Skeletal muscle tissue (tissue), 4 donors: ENCODE measurements around the gene AEBP2. TPM values are rescaled to one million over a fixed set of nuclear protein-coding genes. Genes with fewer than 3 reads are reported as not detected.
"Not testable (repeated sequence)": the region's sequence is repeated elsewhere in the genome, so short reads cannot be mapped to it uniquely, and the experiment has no call there.

Experiments
- H3K27ac ChIP-seq: one replicate; pipeline ENCODE4 v1.7.0; 2013; ENCODE audit warnings: mild to moderate bottlenecking, low read depth, low read length, inconsistent platforms
- H3K27me3 ChIP-seq, 3 donors: one replicate each; pipeline ENCODE4 v1.7.0; 2013; ENCODE audit warnings: low read length in 3 of 3; ENCODE audit not compliant: control insufficient read depth in 3 of 3, insufficient read depth in 3 of 3
- H3K36me3 ChIP-seq, 3 donors: one replicate each; pipeline ENCODE4 v1.7.0; 2013; ENCODE audit warnings: low read length in 3 of 3; ENCODE audit not compliant: control insufficient read depth in 3 of 3, insufficient read depth in 3 of 3
- H3K4me1 ChIP-seq, 3 donors: one replicate each; pipeline ENCODE4 v1.7.0; 2013; ENCODE audit warnings: low read length in 3 of 3, mild to moderate bottlenecking in 3 of 3; ENCODE audit not compliant: control insufficient read depth in 3 of 3, insufficient read depth in 3 of 3
- H3K4me3 ChIP-seq, 3 donors: one replicate each; pipeline ENCODE4 v1.7.0; 2013; ENCODE audit warnings: low read length in 3 of 3
- H3K9ac ChIP-seq, 3 donors: one replicate each; pipeline ENCODE4 v1.7.0; 2013; ENCODE audit warnings: low read length in 3 of 3, mild to moderate bottlenecking in 3 of 3, moderate library complexity in 2 of 3, low read depth in 1 of 3
- H3K9me3 ChIP-seq, 3 donors: one replicate each; pipeline ENCODE4 v1.7.0; 2013; ENCODE audit warnings: low read length in 3 of 3; ENCODE audit not compliant: control insufficient read depth in 3 of 3
- total RNA-seq: library from RNA; depleted of rRNA; stranded (reverse); fragments of >200 nt; gene quantifications from one replicate; pipeline ENCODE4 v1.2.3, GENCODE V29; 2014
- donor health status: Osteomylitis.

AEBP2 gene
- total RNA-seq, 1 donor from 2014 or later, result 39.7 TPM

GRCh38 chr12:19544353-19544752, 105.1 kb downstream of the AEBP2 start:
- peaks cover 6 to 18% (median 11%) of the 10 kb centered on the region in 3 donors for H3K4me1 ChIP-seq
- H3K4me3 ChIP-seq, result no peak overlapping the region
- no peaks in the 10 kb centered on the region for H3K27me3 ChIP-seq
- H3K27ac ChIP-seq, result no peak overlapping the region
- no peaks in the 10 kb centered on the region for H3K9me3 ChIP-seq
- no peak overlapping the region for H3K9ac ChIP-seq
- no peaks in the 10 kb centered on the region for H3K36me3 ChIP-seq

GRCh38 chr12:19545301-19545700, 106.0 kb downstream of the AEBP2 start:
- Histone ChIP-seq H3K27me3 (no peaks in the 10 kb centered on the region), H3K27ac (no peak overlapping the region), H3K9me3 (no peaks in the 10 kb centered on the region), H3K9ac (no peak overlapping the region), H3K4me3 (no peak overlapping the region), H3K4me1 (peaks cover 6 to 18% (median 11%) of the 10 kb centered on the region in 3 donors), H3K36me3 (no peaks in the 10 kb centered on the region)

- H3K4me3 ChIP-seq, result peak overlapping the region in 1 of 3 donors; percentile 33
- H3K9me3 ChIP-seq, result no peaks in the 10 kb centered on the region
- no peak overlapping the region for H3K27ac ChIP-seq
- H3K9ac ChIP-seq, result peak overlapping the region in 1 of 3 donors; percentile 21
- H3K27me3 ChIP-seq, result no peaks in the 10 kb centered on the region
- no peaks in the 10 kb centered on the region for H3K36me3 ChIP-seq
- H3K4me1 ChIP-seq, result peaks cover 6 to 18% (median 11%) of the 10 kb centered on the region in 3 donors
Observed at GRCh38 chr12:19546027-19546426, 106.7 kb downstream of the AEBP2 start.

DNA sequence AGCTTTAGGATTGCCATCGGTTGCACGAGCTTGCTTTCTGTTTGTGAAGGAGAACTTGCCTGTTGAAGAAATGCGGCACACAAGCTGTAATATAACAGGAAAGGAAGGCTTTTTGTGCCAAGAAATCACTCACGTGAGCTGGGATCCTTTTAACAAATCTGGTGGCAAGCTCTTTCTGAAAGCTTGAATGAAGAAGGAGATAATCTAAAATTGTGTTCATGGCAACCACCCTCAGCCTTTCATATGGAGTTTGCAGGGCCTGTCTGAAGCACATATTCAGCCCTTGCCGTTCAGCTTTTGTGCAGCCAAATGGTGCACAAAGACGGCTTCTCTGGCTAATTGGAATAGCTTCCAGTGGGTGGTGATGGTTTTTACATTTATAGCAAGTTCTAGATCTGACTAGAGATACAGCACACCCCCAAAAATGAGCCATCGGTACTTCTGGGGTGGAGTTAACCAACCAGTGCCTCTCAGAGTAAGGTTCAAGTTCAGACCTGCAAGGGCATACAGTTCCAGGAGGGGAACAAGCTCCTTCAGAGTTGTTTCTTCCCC, 107.4 kb downstream of the AEBP2 start:
- peak overlapping the region in 2 of 3 donors; percentile 5 to 25 for H3K9ac ChIP-seq
- H3K9me3 ChIP-seq, result no peaks in the 10 kb centered on the region
- H3K36me3 ChIP-seq, result no peaks in the 10 kb centered on the region
- no peak overlapping the region for H3K27ac ChIP-seq
- H3K27me3 ChIP-seq, result no peaks in the 10 kb centered on the region
- peak overlapping the region; percentile 3 to 48 (median 28) for H3K4me3 ChIP-seq
- H3K4me1 ChIP-seq, result peaks cover 6 to 18% (median 11%) of the 10 kb centered on the region in 3 donors

DNA sequence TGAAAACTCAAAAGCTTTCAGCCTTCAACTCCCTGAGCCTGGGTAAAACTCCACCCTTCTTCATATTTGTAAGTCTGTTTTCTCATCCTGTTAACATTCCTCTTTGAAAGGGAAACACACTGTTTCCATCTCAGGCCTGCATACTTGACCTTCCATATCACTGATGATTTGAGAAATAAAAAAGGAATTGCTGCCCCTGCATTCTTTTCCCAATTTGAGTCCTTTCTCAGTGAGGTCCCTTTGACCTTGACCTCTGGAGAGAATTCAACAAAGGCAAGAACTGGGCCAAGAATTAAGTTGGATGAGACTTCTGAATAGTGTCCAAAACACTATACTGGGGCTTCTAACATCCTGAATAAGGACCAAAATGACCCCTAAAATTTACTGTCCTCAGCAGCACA, 108.0 kb downstream of the AEBP2 start:
- Histone ChIP-seq H3K27me3 (no peaks in the 10 kb centered on the region), H3K9me3 (no peaks in the 10 kb centered on the region), H3K36me3 (no peaks in the 10 kb centered on the region), H3K9ac (no peak overlapping the region), H3K27ac (no peak overlapping the region), H3K4me1 (peaks cover 6 to 18% (median 11%) of the 10 kb centered on the region in 3 donors), H3K4me3 (no peak overlapping the region)

- Histone ChIP-seq H3K4me1 (peaks cover 6 to 18% (median 11%) of the 10 kb centered on the region in 3 donors), H3K9ac (no peak overlapping the region), H3K4me3 (no peak overlapping the region), H3K27ac (no peak overlapping the region), H3K27me3 (no peaks in the 10 kb centered on the region), H3K9me3 (no peaks in the 10 kb centered on the region), H3K36me3 (no peaks in the 10 kb centered on the region)
Observed at GRCh38 chr12:19548834-19549233, 109.5 kb downstream of the AEBP2 start.

- Histone ChIP-seq H3K36me3 (no peaks in the 10 kb centered on the region), H3K9ac (no peak overlapping the region), H3K27me3 (no peaks in the 10 kb centered on the region), H3K27ac (no peak overlapping the region), H3K9me3 (no peaks in the 10 kb centered on the region), H3K4me1 (peaks cover 6 to 18% (median 11%) of the 10 kb centered on the region in 3 donors), H3K4me3 (no peak overlapping the region)
Observed at GRCh38 chr12:19550626-19551025, 111.3 kb downstream of the AEBP2 start.

GRCh38 chr12:19552441-19553097, 113.3 kb downstream of the AEBP2 start:
- H3K9ac ChIP-seq, H3K4me1 ChIP-seq, H3K9me3 ChIP-seq, H3K36me3 ChIP-seq, H3K27ac ChIP-seq, H3K27me3 ChIP-seq, H3K4me3 ChIP-seq: not testable (repeated sequence)

GRCh38 chr12:19553175-19553574, 113.9 kb downstream of the AEBP2 start:
- H3K27me3 ChIP-seq, result no peaks in the 10 kb centered on the region
- H3K4me1 ChIP-seq, result no peaks in the 10 kb centered on the region
- H3K9ac ChIP-seq, result no peak overlapping the region
- no peak overlapping the region for H3K4me3 ChIP-seq
- H3K9me3 ChIP-seq, result no peaks in the 10 kb centered on the region
- no peak overlapping the region for H3K27ac ChIP-seq
- H3K36me3 ChIP-seq, result no peaks in the 10 kb centered on the region

GRCh38 chr12:19561411-19561961, 122.2 kb downstream of the AEBP2 start:
- no peaks in the 10 kb centered on the region for H3K27me3 ChIP-seq
- no peaks in the 10 kb centered on the region for H3K4me1 ChIP-seq
- H3K36me3 ChIP-seq, result peaks cover 0 to 1% (median 0%) of the 10 kb centered on the region in 3 donors
- no peak overlapping the region for H3K4me3 ChIP-seq
- no peaks in the 10 kb centered on the region for H3K9me3 ChIP-seq
- no peak overlapping the region for H3K27ac ChIP-seq
- H3K9ac ChIP-seq, result no peak overlapping the region
